GM19463 (cell line): ENCODE measurements around the gene ABCB4.

Source experiments
- ATAC-seq: cut with Tn5 transposase; IDR thresholded peaks from one replicate; pipeline ENCODE4 v1.9.1; 2021; ENCODE audit warnings: mild to moderate bottlenecking, moderate library complexity; ENCODE audit not compliant: unreplicated experiment

ABCB4 gene

DNA sequence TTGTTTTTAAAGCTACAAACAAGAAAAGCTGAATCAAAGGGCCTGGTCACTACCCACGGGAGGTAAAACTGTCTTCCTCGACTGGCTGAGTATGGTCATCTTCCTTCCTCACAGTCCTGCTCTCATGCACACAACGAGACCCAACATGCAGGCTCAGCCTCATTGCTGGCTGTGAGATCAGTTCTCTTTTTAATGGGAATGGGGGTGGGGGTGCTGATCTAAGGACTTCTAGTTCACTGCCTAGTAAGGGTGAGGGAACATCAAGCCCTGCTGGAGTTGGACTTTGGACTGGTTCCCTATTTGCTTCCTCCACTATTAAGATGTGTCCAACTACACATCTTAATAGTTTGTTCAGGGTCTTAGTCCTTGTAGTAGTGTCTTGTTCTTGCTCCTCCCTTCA lies 48.2 kb downstream of the ABCB4 start:
- no peak for ATAC-seq

DNA sequence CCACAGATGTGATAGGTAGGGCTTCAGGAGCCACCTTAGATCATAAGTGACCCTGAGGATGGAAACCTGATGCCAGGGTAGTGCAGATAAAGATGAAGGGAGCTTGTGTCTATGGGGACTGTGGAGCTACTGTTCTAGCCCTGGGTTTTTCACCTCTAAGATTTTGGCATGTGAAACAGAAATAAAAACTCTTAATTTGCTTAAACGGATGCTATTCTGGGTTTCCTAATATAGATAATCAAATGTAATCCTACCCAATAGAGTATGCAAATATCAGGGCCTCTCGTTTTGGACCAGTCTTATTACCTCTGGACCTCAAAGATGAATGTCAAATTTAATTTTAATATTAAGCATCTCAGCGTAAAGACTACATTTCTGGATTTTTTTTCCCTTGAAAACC lies 49.3 kb downstream of the ABCB4 start:
- ATAC-seq, result peak; percentile 62

DNA sequence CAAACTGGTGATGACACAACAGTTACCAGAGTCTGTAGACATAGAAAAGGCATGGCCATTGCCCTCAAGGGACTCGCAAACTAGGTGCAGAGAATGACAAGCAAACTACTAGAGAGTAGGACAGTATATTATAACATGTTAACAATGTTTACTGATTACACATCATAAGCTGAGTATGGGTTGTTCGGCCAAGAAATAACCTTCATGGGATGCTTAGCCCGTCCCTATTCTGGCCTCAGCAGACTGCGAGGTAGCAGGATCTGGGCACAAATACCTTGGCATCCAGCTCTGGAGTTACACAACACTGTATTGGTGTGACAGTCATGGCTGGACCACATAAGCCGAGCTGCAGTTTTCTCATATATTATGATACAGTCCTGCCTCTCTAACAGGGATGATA lies 51.4 kb downstream of the ABCB4 start:
- no peak for ATAC-seq

DNA sequence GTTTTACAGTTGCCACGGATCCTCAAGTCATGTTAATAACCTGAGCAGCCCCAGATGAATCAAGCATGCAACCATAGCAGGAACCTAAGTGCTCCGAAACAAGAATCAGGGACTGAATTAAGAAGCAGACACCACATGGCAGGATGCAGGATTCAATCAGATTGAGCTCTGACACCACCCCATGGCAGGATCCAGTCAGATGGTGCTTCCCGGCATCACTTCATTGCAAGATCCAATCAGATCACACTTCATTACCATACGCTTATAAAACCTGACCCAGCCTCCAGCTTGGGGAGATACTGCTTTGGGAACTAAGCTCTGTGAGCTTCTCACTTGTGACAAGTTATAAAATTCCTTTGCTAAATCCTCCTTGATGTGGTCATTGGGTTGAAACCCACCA lies 55.3 kb downstream of the ABCB4 start:
- no peak for ATAC-seq

DNA sequence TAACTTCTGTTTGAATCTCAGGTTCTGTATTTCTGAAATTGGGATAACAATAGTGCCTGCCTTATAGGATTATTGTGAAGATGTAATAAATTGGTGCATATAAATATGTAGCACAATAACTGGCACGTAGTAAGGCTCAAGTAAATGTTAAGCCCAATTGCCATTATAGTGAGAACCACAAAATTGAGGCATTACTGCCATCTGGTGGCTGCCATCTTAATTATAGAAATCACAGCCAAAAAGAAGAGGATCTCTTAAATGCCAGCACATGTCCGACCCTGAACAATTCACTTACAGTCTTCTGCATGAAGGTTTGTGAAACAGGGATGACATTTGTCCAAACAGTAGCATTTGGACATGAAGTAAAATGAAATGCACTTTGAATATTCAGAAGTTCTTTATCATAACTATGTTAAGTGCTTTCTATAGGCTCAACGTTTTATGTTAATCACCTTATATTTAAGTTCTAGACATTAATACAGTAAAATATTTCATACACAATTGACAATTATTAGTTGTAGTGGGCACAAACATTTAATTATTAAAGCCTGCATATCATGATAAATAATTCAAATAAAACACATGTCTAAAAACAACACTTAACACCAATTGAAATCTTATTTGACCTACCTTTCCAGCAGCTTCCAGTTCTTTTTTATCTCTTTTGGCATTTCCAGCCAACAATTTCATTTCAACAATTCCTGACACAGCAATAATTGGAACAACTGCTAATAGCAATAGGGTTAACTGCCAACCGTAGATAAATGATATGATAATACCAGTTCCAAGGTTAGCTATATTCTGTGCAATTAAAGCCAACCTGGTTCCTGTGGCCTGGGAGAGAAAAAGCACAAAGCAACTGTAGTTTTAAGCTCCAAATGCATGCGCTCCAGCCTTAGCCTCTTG lies 58.5 kb downstream of the ABCB4 start:
- ATAC-seq, result peak; percentile 81

DNA sequence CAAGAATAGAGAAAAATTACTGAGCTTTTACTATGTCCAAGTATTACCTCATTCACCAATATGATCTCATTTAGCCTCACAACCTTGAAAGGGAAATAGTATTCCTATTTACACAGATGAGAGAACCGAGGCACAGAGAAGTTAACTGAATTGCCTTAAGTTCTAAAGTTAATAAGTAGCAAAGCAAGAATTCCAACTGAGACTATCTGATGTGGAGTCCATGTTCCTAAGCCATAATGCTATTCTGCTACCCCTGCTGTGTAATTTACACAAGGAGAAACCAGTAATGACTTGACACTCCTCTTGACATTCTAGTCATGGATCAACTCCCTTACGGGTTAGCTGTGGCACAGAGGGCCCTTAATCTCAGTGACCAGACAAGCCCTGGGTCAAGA lies 60.7 kb downstream of the ABCB4 start:
- ATAC-seq, result no peak

DNA sequence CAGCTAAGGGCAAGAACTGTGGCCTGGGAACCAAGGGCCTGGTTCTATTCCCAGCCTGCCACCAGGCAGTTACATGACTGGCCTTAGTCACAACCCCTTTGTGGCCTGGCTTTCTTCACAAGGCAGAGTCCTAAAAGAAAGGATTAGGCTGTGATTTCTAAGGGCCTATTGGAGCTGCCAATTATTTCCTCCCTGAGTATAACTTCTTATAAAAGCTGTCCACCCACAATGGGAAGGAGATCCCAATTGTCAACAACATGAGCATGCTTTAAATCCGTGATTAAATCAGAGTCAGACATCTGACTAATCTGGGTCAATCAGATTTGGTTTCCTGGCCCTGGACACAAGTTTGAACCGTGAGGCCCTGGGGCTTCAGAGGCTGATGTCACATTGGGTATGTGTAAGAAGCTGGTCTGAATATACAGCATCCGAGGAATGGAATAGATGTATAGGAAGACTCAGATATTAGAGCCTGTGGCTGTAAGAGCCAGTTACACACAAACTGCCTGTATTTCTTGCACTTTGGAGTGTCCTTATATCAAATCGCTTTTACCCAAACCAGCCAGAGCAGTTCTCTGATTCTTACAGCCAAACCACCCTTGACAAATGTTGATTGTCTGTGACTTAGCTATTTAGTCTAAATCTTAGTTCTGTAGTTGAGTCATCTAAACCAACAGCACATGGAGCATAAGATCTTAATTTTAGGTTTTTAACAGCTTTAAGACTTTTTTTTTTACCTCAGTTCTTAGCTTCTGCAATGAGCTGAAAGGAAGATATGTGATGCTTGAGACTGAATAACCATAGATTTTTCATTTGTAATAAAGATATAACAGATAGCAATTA lies 61.3 kb downstream of the ABCB4 start:
- ATAC-seq, result no peak

DNA sequence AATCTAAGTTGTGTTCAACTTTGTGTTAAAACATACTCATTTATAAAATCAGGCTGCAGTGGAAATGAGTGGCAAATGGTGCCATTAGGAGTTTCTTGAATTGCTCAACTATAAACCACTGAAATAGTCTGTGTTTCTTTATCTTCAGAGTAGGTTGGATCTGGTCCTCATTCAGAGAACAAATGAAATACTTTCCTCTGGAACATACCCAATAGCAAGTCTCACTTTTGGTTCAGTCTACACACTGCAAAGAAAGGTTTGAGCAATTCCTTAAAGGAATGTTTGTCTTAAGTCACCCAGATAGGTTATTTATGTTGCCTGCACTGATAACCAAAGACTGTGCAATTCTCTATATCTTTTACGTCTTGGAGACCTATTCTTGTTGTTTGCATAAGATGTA lies 62.5 kb downstream of the ABCB4 start:
- ATAC-seq, result no peak

DNA sequence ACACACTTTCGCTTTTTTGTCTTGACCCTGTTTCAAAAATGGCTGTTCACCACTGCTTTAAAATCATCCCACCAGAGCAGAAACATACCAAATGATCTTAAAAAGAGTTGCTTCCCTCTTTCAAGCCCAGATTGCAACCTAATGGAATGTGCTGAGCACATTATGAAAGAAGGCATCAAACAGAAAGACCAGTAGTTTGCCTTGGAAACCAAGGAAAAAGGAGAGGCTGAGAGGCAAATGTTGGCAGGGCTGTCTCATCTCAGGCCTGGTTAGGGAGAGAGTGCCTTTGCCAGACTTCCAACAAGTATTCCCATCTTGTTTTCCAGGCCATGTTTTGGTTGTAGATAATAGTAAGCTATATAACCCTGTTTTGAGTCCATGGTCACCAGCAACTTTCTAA lies 64.3 kb downstream of the ABCB4 start:
- ATAC-seq, result no peak

DNA sequence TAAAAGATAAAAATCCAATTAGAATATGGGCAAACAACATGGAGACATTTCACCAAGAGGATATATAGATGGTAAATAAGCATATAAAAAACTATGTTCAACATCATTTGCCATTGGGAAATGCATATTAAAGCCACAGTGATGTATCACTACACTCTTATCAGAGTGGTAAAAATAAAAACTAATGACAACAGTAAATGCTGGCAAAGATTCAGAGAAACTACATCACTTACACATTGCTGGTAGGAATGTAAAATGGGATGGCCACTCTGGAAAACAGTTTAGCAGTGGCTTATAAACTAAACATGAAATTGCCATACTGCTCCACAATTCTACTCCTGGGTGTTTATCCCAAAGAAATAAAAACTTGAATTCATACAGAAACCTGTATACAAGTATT lies 70.8 kb downstream of the ABCB4 start:
- no peak for ATAC-seq

DNA sequence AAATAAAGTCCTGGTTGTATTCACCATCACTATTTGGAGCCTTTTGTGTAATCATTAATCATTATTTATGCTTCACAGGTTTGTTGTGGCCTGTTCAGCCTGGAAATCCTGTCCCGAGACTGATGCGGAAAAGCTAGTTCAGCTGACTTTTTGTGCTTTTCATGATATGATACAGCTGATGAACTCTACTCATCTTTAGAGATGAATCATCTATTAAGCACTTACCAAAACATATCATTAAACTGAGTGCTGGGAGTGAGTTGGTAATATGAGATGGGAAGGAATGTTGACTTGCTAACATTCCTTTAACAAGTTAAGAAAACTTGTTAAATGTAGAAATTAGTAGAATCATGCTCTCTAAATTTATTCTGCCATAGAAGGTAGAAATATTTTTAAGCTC lies 77.0 kb downstream of the ABCB4 start:
- ATAC-seq, result no peak

DNA sequence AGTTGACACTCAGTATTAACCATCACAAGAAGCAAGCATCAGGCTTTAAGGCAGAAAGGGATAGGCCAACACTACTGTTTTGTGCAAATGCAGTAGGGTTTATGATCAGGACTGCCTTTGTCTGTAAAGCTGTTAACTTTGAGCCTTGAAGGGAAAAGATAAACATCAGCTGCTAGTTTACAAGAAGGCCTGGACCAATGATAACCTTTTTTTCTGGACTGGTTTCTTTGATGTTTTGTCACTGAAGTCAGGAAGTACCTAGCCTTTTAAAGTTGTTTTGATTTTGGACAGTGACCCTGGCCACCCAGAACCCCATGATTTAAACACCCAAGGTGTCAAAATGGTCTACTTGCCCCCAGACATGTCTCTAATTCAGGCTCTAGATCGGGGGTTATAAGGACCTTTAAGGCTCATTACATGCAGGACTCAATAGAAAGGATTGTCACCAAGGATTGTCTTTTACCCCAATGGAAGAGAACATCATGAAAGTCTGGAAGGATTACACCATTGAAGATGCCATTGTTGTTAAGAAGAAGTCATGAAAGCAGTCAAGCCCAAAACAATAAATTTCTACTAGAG lies 79.9 kb downstream of the ABCB4 start:
- no peak for ATAC-seq

DNA sequence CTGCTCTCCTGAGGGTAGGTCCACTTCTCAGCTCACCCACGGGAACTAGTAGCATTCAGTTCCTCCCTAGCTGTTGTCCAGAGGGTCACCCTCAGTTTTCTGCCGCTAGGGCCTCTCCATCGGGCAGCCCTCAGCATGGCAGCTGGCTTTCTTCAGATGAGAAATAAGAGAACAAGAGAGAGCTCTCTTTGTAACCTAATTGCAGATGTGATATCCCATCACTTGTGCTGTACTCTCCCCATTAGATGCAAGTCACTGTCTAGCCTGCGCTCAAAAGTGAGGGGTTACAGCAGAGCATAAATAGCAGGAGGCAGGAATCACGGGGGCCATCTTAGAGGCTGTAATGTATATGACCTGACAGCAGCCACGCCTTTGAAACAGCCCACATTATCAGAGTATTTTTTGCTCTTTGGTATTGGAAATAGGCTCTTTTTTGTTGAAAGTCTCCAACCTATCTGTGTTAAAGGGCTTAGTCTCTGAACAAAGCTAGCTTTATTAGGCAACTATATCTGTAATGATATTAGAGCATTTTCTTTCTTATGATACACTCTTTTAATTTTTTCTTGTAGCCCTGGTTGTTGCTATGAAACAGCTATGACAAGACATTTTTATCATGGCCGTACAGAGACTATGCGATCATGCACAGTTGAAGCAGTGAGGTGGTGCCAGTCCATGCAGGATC lies 84.3 kb downstream of the ABCB4 start:
- ATAC-seq, result no peak

DNA sequence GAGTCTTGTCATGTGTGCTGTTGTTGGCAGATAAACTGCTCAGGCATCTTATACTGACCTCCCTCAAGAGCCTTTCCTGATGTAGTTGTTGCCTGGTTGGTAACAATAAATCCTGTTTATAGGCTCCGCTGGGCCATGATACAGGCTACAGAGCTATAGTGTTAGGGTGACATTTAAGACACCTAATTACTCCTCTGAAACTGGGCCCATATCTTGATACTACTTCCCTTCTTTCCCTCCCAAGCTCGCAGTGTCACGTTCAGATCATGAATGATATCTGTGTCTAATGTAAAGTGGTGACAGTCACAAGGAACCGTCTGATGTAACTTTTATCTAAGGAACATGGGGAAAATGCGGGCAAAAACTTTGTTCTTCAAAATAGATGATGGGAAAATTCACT lies 94.6 kb downstream of the ABCB4 start:
- no peak for ATAC-seq

DNA sequence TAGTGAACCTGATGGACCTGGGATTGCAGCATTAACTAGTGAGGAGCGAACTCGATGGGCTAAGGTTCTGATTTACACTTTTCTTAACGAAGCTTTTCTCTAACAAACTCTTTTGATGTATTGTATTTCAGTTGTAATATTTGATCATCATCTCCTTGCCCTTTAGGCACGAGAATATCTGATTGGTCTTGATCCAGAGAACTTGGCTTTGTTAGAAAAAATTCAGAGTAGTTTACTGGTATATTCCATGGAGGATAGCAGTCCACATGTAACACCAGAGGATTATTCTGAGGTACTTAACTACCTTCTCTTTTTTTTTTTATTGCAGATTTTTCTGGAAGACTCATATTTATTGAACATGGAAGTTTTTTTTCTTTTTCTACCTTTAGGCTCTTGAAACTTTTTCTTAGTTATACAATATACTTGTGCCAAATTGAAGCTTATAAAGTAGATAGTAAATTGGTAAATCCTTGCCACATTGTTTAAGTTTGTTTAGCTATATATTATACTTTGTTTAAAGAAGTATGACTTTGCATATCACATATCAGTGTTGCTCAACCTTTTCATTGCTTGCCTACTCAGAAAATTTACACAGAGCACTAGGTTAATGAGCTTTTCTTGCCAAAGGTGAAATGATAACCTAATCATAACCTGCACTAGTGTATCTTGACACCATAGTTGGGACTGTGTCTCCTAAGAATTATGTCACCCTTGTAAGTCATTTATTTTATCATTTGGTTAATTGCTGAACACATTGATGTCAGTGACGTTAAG lies 99.6 kb downstream of the ABCB4 start:
- ATAC-seq, result no peak

DNA sequence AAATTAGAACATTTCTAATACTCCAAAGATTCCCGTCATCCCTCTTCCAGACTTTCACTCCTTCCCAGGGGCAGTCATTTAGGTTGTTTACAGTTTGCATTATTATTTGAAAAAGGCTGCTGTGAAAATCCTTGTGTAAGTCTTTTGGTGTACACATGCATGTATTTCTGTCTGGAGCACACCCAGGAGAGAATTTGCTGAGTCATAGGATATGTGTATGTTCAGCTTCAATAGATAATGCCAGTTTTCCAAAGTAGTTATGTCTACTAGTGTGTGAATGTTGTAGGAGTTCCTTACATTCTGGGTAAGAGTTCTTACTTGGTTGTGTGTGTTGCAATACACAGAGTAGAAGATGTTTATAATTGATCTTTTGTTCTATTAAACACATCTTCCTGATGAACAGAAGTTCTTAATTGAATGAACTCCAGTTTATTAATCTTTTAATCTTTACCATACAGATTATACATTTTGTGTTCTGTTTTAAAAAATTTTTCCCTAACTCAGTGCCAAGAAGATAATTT lies 104.8 kb downstream of the ABCB4 start:
- no peak for ATAC-seq

DNA sequence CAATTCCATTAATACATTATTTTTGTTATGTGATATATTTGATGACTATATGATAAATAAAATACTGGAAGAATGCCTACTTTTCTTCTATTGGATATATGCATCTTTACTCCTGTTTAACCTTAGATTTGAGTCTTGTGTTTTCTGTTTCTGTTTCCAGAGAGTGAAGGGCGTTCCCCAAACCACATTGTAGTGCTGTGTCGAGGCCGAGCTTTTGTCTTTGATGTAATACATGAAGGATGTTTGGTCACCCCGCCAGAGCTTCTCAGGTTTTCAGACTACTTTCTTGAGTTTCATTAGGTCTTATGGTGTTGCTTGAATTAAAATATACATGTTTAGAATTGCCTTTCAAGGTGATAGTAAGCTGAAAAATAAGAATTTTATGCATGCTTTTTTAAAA lies 106.3 kb downstream of the ABCB4 start:
- no peak for ATAC-seq

DNA sequence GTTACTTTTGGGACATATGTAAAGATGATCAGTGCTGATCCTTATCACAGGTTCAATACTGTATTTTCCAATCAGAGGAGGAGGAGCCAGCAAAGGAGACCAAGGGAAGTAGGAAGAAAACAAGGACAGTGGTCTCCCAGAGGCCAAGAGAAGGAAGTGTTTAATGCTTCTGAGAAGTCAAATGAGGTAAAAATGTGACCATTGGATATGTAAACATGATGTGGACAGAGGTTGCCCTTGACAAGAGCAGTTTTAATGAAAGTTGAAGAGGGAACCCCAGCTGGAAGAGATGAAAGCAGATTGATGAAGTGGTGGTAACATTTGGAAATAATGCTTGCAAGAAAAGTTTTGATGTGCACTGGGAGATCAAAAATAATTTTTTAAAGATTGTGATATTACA lies 111.2 kb downstream of the ABCB4 start:
- ATAC-seq, result no peak

DNA sequence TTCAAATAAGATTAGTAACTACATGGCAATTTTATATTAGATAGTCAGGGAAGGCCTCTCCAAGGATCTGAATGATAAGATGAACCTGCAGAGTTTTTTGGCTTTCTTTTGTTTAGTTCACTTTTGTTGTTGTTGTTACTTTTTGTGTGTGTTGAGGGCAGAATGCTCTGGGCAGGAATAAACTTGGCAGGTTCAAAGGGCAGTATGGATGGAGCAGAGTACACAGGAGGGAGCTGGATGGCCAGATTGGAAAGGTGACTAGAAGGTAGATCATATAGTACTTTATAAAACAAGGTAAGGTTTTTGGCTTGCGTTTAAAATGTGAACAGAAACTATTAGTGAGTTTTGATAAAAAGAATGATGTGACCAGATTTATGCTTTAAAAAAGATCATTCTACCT lies 112.1 kb downstream of the ABCB4 start:
- ATAC-seq, result no peak

DNA sequence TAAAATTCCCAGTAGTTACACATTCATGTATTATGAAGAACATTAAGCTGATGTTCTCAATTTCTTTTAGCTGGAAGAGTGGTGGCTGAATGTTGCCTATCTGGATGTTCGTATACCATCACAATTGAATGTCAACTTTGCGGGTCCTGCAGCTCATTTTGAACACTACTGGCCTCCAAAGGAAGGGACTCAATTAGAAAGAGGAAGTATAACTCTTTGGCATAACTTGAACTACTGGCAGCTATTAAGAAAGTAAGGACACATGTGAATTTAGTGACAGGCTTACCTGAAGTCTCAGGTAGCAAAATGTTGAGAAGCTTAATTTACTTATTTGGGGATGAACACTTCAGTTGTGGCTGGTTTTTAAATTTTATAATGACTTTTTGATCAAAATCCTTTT lies 114.2 kb downstream of the ABCB4 start:
- no peak for ATAC-seq
